Neural progenitor cell (in vitro differentiated cells): ENCODE measurements around the gene DSTN. TPM values are rescaled to one million over a fixed set of nuclear protein-coding genes. Genes with fewer than 3 reads are reported as not detected.

Experiments
- DNase-seq: peaks from one replicate; pipeline ENCODE4 v3.0.0-alpha.2; 2016; ENCODE audit warnings: low spot score
- H2AFZ ChIP-seq: fragments of 200-600 bp; sonication (generic); replicated peaks from 2 replicates; pipeline ENCODE4 v1.6.1; 2016; ENCODE audit warnings: antibody characterized with exemption
- H3F3A ChIP-seq: fragments of 200-600 bp; sonication (generic); 2 replicates; pipeline ENCODE4 v1.6.1; 2016; ENCODE audit warnings: antibody characterized with exemption, low read depth
- H3K27ac ChIP-seq: fragments of 200-600 bp; sonication (generic); 2 replicates; pipeline ENCODE4 v1.5.1; 2016; ENCODE audit warnings: mild to moderate bottlenecking
- H3K27me3 ChIP-seq: fragments of 200-600 bp; sonication (generic); 2 replicates; pipeline ENCODE4 v1.6.1; 2016; ENCODE audit warnings: mild to moderate bottlenecking, moderate library complexity
- H3K36me3 ChIP-seq: fragments of 200-600 bp; sonication (generic); 2 replicates; pipeline ENCODE4 v1.5.1; 2016
- H3K4me1 ChIP-seq: fragments of 200-600 bp; sonication (generic); 2 replicates; pipeline ENCODE4 v1.6.1; 2016; ENCODE audit warnings: mixed run types
- H3K4me2 ChIP-seq: fragments of 200-600 bp; sonication (generic); 2 replicates; pipeline ENCODE4 v1.6.1; 2016
- H3K4me3 ChIP-seq: fragments of 200-600 bp; sonication (generic); 2 replicates; pipeline ENCODE4 v1.5.1; 2016
- H3K79me2 ChIP-seq: fragments of 200-600 bp; sonication (generic); 2 replicates; pipeline ENCODE4 v1.6.1; 2016; ENCODE audit warnings: low read depth
- H3K9ac ChIP-seq: fragments of 200-600 bp; sonication (generic); 2 replicates; pipeline ENCODE4 v1.6.1; 2016
- H3K9me3 ChIP-seq: fragments of 200-600 bp; sonication (generic); 2 replicates; pipeline ENCODE4 v1.5.1; 2016; ENCODE audit warnings: low read depth
- H4K20me1 ChIP-seq: fragments of 200-600 bp; sonication (generic); 2 replicates; pipeline ENCODE4 v1.6.1; 2016; ENCODE audit warnings: low read depth
- H3K27ac Mint-ChIP-seq: 3 replicates; pipeline ENCODE4 v1.8.0; 2021; ENCODE audit warnings: mixed read lengths
- H3K27me3 Mint-ChIP-seq: 2 replicates; pipeline ENCODE4 v1.8.0; 2022; ENCODE audit warnings: low read depth, mild to moderate bottlenecking, inconsistent platforms, moderate library complexity, mixed read lengths; ENCODE audit not compliant: insufficient read depth
- H3K36me3 Mint-ChIP-seq: 3 replicates; pipeline ENCODE4 v1.8.0; 2021; ENCODE audit warnings: mixed read lengths
- H3K4me1 Mint-ChIP-seq: 3 replicates; pipeline ENCODE4 v1.8.0; 2021; ENCODE audit warnings: mixed read lengths
- H3K4me3 Mint-ChIP-seq: 3 replicates; pipeline ENCODE4 v1.8.0; 2021; ENCODE audit warnings: mild to moderate bottlenecking, moderate library complexity, mixed read lengths
- H3K9me3 Mint-ChIP-seq: 3 replicates; pipeline ENCODE4 v1.8.0; 2020; ENCODE audit warnings: mixed read lengths
- CTCF ChIP-seq: fragments of 200-600 bp; sonication (generic); IDR thresholded peaks from 2 replicates; pipeline ENCODE4 v1.5.1; 2017; ENCODE audit warnings: antibody characterized with exemption, mild to moderate bottlenecking
- EZH2 ChIP-seq: fragments of 200-600 bp; sonication (generic); IDR thresholded peaks from 2 replicates; pipeline ENCODE4 v1.6.1; 2017; ENCODE audit warnings: antibody characterized with exemption, mild to moderate bottlenecking, moderate library complexity
- EZH2phosphoT487 ChIP-seq: fragments of 200-600 bp; sonication (generic); IDR thresholded peaks from 2 replicates; pipeline ENCODE4 v1.6.1; 2017; ENCODE audit warnings: antibody characterized with exemption
- total RNA-seq: library from RNA; depleted of rRNA; stranded (reverse); fragments of >200 nt; gene quantifications from 2 replicates; pipeline ENCODE4 v1.2.3, GENCODE V29; 2015; ENCODE audit warnings: low replicate concordance

DSTN gene
- total RNA-seq, 1 donor from 2014 or later = 158 TPM

GRCh38 chr20:17568972-17569521, 828 bp upstream of the DSTN start:
- no peaks in the 10 kb centered on the region for H3K9me3 Mint-ChIP-seq

GRCh38 chr20:17570347-17571152, 675 bp downstream of the DSTN start:
- Histone ChIP-seq H4K20me1 (peaks cover 38% of the 10 kb centered on the region), H3K4me1 (peaks cover 22% of the 10 kb centered on the region), H3K79me2 (peaks cover 50% of the 10 kb centered on the region), H3F3A (peaks cover 29% of the 10 kb centered on the region), H2AFZ (peak overlapping the region; percentile 96), H3K4me2 (peak overlapping the region; percentile 85), H3K27ac (peak overlapping the region; percentile 93), H3K9me3 (no peaks in the 10 kb centered on the region), H3K36me3 (no peaks in the 10 kb centered on the region), H3K9ac (peak overlapping the region; percentile 48), H3K4me3 (peak overlapping the region; percentile 81), H3K27me3 (peaks cover 12% of the 10 kb centered on the region)
- Mint-ChIP-seq H3K4me3 (peak overlapping the region; percentile 95), H3K27me3 (peaks cover 4% of the 10 kb centered on the region), H3K27ac (peak overlapping the region; percentile 95), H3K36me3 (no peaks in the 10 kb centered on the region), H3K9me3 (no peaks in the 10 kb centered on the region), H3K4me1 (peaks cover 25% of the 10 kb centered on the region)
- no peak for TF ChIP-seq EZH2
- no peak for TF ChIP-seq EZH2phosphoT487
- TF ChIP-seq CTCF = no peak
- peak; percentile 80 for DNase-seq

More at GRCh38 chr20:17568972-17569521, 828 bp upstream of the DSTN start:
- Histone ChIP-seq H3K27ac (no peak overlapping the region), H3F3A (peaks cover 29% of the 10 kb centered on the region), H2AFZ (peak overlapping the region; percentile 54), H3K4me2 (peak overlapping the region; percentile 85), H3K36me3 (no peaks in the 10 kb centered on the region), H3K9ac (no peak overlapping the region), H3K27me3 (peaks cover 12% of the 10 kb centered on the region), H3K9me3 (no peaks in the 10 kb centered on the region), H3K4me1 (peaks cover 22% of the 10 kb centered on the region), H3K4me3 (peak overlapping the region; percentile 81), H3K79me2 (peaks cover 35% of the 10 kb centered on the region), H4K20me1 (peaks cover 35% of the 10 kb centered on the region)
- peaks cover 25% of the 10 kb centered on the region for H3K4me1 Mint-ChIP-seq
- peak overlapping the region; percentile 94 for H3K27ac Mint-ChIP-seq
- H3K36me3 Mint-ChIP-seq = no peaks in the 10 kb centered on the region
- TF ChIP-seq EZH2 = no peak
- TF ChIP-seq EZH2phosphoT487 = no peak
- TF ChIP-seq CTCF = no peak
- peak overlapping the region; percentile 95 for H3K4me3 Mint-ChIP-seq
- DNase-seq = peak; percentile 57
- H3K27me3 Mint-ChIP-seq = peaks cover 4% of the 10 kb centered on the region

GRCh38 chr20:17571153-17571527, 1.3 kb downstream of the DSTN start:
- no peaks in the 10 kb centered on the region for H3K9me3 ChIP-seq
- H4K20me1 ChIP-seq = peaks cover 43% of the 10 kb centered on the region
- H3K4me2 ChIP-seq = peak overlapping the region; percentile 85
- H3K36me3 Mint-ChIP-seq = no peaks in the 10 kb centered on the region
- H3K27ac Mint-ChIP-seq = peak overlapping the region; percentile 95
- H3K9ac ChIP-seq = no peak overlapping the region
- H3K4me1 Mint-ChIP-seq = peaks cover 25% of the 10 kb centered on the region
- H3K27ac ChIP-seq = no peak overlapping the region
- H3K4me1 ChIP-seq = peaks cover 22% of the 10 kb centered on the region
- no peak for TF ChIP-seq EZH2phosphoT487
- TF ChIP-seq EZH2 = no peak
- no peak for TF ChIP-seq CTCF
- peaks cover 12% of the 10 kb centered on the region for H3K27me3 ChIP-seq
- H3K4me3 Mint-ChIP-seq = peak overlapping the region; percentile 95
- peaks cover 29% of the 10 kb centered on the region for H3F3A ChIP-seq
- peaks cover 6% of the 10 kb centered on the region for H3K27me3 Mint-ChIP-seq
- H3K79me2 ChIP-seq = peaks cover 56% of the 10 kb centered on the region
- H3K4me3 ChIP-seq = peak overlapping the region; percentile 81
- DNase-seq = no peak
- H3K36me3 ChIP-seq = no peaks in the 10 kb centered on the region
- no peak overlapping the region for H2AFZ ChIP-seq
- no peaks in the 10 kb centered on the region for H3K9me3 Mint-ChIP-seq
